ENCODE data around the gene IL17F.

Gene IL17F

DNA sequence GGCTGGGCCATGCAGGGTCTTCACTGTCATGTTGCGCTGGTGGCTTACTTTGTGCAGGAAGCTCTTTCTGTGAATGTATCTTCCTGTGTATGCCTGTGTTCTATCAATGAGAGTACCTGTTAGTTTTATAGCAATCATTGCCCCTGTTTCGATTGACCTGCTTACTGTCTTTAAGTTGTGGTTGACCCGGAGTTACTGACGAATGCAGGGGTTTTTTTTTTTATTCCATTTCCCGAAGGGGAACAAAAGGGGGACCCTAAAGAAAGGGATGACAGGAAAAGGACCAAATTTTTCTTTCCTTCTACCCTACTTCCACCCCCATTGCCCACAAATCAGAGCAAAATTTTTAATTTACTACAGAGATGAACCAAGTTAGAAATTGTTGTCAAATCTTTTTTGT is at the start of gene IL17F:
Gene IL17F (minus strand): TSS at position 101 of the 400 bp plus-strand sequence. CDS start 71 bp downstream, at position 30.
- DNase-seq: no peak

DNA sequence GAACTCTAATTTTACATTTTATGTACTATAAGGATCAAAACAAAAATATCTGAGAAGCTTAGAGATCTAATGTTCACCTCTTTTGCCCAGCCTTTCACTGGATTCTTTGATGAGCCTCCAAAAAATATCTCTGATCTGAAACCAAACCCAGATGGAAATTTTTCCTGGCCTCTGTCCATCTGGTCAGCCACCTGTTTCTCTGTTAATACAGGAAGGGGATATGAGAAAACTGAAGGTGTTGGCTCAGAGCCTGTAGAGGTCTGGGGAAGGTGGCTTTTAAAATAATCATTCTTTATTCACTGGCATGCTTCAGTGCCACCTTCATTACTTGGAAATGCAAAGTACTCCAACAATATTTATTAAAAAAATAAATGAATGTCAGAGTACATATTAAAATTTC is 48.8 kb upstream of the IL17F start:
- no peak for DNase-seq

DNA sequence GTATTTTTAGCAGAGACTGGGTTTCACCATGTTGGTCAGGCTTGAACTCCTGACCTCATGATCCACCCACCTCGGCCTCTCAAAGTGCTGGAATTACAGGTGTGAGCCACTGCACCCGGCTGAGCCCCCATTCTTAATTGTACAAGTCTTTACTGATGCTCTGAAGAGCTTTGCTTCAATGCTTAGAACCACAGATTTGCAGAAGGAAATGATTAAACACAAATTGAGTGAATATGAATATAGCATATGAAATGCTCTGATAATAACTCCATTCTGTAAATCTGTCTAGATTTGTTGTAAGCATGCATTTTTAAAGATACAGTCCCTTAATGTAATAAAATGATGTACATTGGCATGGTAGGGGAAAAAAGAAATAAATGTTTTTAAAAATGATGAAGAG is 44.5 kb upstream of the IL17F start:
- no peak for DNase-seq

DNA sequence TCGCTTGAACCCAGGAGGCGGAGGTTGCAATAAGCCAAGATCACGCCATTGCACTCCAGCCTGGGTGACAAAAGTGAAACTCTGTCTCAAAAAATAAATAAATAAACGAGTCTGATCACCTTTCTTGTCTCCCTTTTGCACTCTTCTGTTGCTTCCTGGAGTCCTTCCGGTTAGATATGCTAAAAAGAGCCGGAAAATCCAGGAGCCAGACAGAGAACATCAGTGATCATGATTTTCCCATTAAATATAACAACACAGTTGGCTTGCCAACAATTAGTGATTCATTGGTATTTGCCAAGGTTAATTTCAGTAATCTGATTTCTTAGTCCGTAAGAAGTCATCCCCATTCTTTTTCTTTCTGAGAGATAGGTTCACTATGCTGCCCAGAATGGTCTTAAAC is 43.9 kb upstream of the IL17F start:
- no peak for DNase-seq

DNA sequence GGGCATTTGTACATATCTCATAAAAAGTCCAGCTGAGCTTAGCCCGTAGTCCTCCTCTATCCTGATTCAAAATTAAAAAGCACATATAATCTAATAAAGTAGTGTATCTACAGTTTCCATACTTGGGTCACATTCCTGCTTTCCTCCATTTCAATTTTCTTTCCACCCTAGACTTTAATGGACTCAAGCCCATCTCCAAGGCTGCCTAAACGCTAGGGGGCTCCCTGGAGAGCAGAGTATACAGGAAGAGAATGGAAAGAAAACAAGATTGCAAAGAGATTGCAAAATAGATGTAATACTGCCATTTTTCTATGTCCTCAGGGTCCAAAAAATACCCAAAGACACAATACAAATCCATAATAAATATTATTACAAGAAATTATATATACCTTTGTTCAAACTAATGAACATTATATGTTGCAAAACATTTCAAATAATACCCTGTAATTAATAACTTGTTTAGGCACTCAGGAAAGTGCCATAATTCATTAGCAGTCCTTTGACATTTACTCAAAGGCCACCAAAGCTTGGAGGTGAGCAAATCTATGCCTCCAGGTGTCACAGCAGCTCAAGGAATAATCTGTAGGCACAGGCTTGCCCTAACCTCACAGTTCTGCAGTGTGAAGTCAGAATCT is 42.6 kb upstream of the IL17F start:
- peak; percentile 68 for DNase-seq

DNA sequence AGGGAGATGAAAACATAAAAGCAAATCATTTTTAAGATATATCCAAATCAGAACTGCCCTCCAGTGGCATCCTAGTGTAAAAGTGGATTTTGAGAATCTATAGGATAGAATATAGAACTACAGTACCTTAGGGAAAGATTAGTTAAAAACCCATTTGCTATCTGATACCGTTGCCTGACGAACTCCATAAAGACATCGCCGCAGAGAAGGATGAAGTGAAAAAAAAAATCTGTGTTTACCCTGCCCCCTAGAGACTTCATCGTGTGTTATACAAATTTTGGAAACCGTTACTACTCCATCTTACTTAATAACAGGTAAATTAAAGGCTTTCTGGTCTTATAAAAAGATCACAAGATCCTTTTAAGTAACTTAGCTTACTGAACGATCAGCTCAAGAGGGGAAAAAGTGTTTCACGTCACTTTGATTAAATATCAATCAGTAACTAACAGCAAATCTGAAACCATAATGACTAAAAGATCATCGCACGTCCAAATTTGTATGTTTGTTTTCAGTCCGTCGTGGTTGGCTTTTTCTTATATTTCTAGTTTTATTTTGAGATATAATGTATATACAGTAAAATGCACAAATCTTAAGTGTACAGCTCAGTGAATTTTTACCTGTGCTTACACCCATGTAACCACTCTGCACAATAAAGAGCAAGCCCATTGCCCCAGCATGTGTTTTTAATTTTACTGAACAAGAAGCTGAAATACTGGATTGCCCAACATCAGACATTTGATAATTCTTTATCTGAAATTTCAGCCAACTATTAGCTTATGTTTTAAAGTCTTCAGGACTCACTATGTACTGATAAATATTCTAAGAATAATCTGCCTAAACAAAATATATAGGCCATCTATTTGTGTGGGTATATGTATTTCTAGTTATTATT is 41.1 kb upstream of the IL17F start:
- no peak for DNase-seq

DNA sequence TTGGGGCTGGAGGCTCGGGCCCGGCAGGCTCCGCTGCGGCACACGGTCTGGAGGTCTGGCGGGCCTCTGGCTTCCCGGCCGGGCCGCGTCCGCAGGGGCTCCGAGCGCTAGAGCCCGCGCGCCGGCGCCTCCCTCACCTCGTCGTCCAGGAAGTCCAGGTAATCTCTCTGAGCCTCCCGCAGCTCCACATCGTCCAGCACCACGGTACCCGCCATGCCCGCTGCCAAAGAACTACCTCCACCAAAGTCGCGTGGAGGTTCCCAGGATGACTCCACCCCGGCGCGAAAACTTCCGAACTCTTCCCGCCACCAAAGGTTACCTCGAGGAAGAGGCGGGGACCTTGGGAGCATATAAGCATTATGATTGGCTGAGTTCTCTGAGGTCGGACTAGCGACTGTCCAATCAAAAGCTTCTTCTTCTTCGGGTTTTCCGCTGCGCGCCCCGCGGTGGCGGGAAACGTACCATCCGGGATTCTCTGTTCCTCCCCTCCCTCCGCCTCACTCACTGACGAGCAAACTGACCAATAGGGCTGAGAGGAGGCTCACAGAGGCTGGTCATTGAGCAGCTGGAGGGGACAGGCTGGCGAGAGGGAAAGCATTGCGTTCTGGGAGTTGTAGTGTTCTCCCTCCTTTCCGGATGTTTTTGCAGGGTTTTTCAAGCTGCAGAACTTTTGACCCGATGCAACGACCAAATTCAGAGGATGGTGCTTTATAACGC is 40.3 kb upstream of the IL17F start, which contains the start of gene MCM3:
Gene MCM3 (minus strand): TSS at position 283 of the 717 bp plus-strand sequence. CDS start 68 bp downstream, at position 215.
- DNase-seq: peak; percentile 99

DNA sequence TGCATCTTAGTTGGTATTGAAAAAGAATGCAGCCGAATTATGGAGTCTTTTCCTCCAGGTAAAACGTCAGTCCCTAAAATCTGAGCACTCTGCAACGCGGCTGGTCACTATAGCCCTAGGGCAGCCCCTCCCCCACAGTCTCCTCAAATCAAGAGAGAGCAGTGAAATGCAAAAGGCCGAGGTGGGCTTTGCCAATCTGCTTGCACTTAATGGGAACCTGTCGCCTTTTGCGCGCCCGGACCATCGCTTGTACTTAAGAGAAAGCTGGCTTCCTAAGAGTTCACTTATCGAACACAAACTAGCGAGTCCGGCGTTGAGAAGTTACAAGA is 39.8 kb upstream of the IL17F start:
- DNase-seq: no peak

DNA sequence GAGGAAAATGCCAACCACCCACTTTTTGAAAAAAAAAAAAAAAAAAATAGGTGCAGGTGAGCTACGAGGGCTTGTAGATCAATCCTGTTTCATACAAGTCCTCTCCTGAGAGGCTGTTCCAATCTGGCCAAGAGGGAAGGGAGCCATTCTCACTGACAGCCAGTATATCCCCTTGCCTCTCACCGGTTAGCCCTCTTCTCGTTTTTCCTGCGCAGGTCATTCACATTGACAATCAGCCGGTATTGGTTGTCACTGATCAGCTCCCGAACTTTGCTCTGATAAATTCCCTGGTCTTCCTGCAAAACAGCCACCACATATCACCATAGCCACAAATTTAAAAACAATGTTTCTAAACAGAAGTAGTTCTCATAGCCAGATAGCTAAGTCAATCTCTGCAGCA is 38.8 kb upstream of the IL17F start:
- DNase-seq: no peak

DNA sequence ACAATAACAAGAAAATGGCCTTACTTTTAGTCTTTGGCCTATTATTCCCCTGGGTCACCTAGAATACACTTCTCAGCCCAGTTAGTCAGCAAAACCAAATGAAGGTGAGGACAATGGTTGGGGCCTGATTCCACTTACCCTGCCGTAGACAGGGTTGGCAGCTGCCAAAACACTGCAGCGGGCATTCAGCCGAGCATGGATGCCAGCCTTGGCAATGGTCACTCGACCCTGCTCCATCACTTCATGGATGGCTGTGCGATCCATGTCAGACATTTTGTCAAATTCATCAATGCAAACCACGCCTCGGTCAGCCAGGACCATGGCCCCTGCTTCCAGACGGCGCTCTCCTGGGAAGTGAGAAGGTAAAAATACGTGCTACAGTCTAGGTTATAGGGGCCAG is 31.8 kb upstream of the IL17F start:
- DNase-seq: no peak

DNA sequence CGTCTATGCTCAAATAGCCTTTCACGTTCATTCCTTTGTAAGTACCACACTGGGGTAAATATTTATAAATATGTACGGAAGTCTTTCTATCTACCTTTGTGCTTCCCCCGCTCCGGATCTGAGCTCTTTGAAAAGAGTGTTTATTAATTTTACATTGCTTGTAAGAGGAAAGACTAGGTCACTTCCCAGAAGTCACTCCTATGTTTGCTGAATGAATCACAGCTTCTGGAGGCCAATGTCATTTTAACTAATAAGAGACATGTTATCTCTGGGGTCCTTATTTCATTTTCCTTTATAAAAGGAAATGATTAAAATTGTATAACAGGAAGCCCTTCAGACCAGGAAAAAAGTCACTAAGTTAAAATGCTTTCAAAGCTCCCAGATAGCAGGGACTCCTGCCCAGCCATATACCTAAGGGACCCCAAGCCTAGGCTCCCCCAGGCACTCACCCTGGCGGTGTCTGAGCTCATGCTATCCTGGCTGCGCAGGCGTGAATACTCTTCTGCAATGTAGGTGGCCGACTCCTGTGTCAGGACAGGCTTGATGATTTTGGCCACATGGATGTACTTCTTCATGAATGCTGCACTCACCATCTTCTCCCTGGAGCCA is 27.7 kb upstream of the IL17F start:
- no peak for DNase-seq

DNA sequence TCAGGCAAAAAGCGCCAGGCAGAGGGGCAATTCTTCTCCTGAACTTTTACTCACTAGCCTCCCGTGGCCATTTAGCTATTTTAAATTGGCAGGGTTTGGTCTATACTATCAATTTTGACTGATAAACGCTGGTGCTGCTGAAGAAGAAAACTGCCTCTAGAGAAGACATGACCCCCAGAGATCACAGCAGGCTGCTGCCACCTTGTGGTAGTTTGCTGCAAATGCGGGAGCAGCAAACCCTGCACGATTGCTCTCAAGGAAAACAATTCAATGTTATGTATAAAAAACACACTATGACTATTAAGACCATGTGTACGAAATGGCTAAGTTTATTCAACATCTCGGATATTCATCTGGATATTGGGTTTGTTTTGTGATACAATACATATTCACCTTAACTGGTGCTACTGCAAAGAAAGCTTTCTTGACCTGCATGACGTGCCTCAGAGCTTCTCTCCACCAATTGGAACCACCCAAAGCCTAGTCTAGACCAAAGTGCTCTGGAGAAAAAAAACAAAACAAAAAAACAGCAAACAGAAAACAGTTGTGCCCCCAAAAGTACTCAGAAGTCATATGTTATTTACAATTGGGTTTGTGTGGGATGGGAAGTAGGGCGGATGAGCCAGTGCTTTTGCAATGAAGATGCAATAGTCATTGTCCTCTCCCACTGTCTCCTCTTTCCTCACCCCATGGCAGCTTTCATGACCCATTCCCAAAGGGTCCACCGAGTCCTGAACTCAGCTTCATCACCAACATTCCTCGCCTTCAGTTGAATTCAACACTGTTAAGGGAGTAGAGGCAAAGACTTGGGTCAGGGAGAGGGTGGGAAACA is 19.6 kb upstream of the IL17F start:
- DNase-seq: peak; percentile 77

DNA sequence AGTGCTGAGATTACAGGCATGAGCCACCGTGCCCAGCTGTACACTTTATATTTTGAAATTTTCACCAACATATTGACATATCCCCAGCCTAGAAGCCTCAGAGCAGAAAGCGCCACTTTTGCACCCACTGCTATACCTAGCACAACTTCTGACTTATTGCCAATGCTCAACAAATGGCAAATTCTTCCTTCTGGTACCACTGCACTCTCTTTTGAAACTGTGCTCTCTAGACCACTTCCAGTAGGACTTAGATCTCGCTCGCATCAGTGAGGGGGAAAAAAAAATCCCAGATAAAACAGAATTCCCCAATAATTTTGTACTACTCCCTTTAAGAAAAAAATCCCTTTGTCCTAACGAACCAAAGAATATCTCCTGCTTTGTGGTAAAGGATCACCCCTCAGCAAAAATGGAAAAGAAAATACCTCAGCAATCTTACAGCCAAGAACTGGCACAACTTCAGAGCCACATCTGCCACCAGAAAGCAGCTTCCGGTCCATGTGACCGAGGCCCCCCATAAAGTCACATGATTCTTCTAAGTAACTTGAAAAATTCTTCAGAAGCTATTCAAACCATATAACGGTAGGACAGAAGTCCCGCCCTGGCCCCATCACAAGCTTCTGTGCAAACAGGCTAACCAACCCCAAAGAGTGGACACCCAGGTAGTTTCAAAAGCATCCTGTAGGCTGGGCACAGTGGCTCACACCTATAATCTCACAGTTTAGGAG is 18.5 kb upstream of the IL17F start:
- no peak for DNase-seq

DNA sequence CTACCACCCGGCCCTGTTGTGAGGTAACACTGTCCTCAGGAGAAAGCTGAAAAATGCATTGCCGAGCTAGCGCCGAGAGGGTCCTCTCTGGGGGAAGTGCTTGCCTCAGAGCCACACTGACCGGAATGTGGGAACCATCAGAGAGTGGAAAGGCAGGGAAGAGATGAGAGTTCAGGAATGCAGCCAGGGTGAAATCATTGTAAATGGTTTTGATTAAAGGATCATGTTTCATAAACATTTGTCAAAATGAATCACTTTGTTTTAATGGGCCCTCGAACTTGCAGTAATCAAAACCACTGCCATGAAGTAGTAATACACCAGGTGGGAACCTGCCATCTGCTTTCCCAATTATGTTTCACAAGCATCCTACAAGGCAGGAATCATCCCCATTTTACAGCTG is 16.9 kb upstream of the IL17F start:
- no peak for DNase-seq

DNA sequence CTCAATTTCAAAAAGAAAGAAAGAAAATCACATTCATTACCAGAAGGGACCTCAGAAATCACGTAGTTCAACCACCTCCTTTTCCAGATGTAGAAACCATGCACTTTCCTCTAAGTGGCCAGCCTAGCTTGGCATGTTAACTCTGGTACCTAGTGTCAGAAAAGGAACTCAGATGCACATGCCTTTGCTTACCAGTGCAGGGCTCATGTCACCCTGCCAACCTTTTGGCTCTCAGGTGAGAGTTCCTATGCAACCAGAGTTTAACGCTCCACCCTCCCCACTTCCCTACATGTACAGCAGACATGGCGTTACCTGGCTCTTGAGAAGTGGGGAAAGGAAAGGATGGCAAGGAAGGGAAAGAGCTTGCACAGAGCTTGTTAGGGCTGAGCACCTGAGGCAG is 16.3 kb upstream of the IL17F start:
- no peak for DNase-seq

DNA sequence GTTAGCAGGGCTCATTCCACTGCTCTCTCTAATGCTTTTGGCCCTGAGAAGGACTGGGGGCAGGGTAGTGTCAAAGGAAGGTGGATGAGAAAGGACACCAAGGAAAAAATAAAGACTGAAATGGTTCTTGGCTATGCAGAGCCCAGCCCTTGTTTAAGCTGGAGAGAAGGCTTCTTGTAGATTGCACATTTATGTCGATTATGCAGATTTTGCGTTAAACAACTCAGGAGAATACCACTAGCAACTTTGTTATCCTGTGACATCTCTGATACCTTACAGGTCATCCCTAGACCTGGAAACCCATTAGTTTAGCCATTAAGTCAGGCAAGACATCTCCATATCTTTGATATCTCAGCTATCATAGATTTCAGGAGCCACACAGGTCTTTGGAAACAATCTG is 11.1 kb upstream of the IL17F start:
- no peak for DNase-seq

DNA sequence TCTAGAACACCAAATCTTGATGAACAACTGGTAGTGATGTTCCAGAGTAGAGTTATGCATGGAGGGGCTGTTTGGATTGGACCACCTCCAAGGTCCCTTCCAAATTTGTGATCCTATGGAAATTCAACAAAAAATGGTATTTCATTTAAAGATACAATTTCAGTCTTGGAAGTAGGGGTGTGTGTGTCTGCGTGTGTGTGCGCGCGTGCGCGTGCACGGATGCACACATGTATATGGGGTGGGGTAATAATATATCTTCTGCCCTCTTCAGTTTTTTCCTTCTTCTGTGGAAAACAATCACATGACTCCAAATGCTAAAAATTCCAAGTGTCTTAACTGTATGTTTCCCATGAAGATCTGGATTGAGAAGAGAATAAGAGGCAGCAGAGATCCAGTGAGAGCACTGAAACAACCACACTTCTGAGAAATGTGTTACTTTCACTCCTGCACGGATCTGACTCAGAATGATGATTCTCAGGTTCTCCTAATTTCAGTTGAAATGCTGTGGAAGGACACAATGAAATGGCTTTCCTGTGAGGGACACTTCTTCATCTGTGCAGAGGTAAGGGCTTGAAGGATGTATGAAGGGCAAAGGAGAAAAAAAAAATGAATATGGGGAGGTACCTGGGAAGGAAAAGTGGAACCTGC is 10.6 kb upstream of the IL17F start:
- no peak for DNase-seq

DNA sequence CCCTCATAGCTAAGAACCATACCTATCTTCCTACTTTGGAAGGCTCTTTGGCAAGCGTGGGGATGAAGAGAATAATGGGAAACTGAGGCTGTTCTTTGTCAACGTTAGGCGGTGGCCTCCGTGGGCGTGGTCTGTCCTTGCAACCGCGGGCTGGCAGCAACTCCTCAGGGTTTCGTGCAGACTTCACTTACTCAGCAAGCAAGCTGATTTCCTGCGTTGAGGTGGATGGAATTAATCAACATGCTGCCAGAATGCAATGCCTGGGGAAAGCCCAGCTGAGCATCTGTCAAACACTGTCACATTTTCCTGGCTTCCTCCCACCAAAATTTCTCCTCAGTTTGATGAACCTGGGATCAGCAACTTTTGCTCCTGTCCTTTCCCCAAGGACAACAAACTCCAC is 9.2 kb upstream of the IL17F start:
- no peak for DNase-seq

DNA sequence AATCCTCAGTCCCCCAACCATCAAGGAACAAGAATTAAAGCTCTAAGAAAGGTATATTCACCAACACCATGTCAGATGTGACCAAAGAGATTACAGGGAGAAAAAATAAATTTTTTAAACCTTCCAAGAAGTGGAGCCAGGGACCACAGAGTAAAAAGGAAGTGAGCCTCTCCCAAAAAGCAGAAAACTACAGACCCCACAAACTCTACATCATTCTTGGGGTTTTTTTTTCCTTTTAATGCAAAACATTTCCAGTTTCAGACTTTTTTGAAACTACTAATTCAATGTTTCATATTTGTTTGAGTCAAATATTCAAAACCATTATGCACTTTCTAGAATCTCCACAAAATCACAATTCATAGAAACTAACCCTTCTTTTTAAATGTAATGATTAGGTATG is 6.8 kb upstream of the IL17F start:
- DNase-seq: no peak

DNA sequence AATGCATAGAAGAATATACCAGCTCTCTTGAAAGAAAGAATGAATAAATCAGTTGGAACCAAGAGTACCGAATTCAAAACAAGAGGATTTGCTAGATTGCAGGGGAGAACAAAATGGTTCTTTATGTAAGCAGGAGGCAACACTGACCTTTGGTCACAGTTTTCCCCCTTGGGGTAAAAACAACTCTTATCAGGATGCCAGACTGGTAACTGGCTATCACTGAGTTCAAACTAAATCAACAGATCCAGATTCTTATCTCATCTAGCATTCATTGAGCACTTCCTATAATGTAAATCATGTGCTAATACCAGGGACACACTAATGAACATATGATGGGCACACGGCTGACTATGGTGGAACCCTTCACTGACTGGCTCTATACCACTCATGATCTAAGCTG is 4.8 kb upstream of the IL17F start:
- DNase-seq: no peak

DNA sequence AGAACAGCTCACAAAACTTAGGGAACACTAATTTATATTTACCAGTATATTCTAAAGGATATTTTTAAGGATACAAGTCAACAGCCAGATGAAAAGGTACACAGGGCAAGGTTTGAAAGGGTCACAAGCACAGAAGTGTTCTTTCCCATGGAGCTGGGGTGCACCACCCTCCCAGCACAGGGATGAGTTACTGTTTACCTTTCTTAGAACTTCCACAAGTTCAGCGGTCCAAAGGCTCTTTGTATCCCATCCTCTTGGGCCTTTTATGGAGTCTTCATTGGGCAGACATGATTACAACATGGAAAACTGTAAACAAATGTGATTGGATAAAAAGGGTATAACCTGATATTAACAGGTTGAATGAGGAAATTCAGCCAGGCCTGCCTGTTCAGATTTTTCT is 1.1 kb upstream of the IL17F start:
- DNase-seq: no peak

Measured in CD4-positive, alpha-beta T cell treated with Interleukin-17A for 1 hour (primary cell).